ENCODE data around the gene ALDOC.

ALDOC gene

GRCh38 chr17:28548417-28549130 lies 28.1 kb downstream of the ALDOC start:
- no peaks in the 10 kb centered on the region for H3K9me2 ChIP-seq (replicated peaks; ENCODE audit: low read depth, low read length)
- peak overlapping the region; percentile 94 for H3K4me2 ChIP-seq (ENCODE audit: low read depth, low read length, poor library complexity, severe bottlenecking)
- no peaks in the 10 kb centered on the region for H3K9me3 ChIP-seq (ENCODE audit: insufficient read depth, low read depth, low read length)
- no peaks in the 10 kb centered on the region for H3F3A ChIP-seq (ENCODE audit: low read depth)
- H3K27me3 ChIP-seq (ENCODE audit: insufficient read depth, low read length, poor library complexity, severe bottlenecking) = no peaks in the 10 kb centered on the region
- peak overlapping the region; percentile 85 for H3K4me3 ChIP-seq (ENCODE audit: low read length, poor library complexity, severe bottlenecking)
- peak overlapping the region; percentile 75 for H3K9ac ChIP-seq (ENCODE audit: low read depth, low read length, poor library complexity, severe bottlenecking)
- H3K4me1 ChIP-seq (ENCODE audit: insufficient read depth, low read length, poor library complexity, severe bottlenecking) = peaks cover 42% of the 10 kb centered on the region
- H4K20me1 ChIP-seq (ENCODE audit: insufficient read depth, low read length, poor library complexity, severe bottlenecking) = peaks cover 11% of the 10 kb centered on the region
- H2AFZ ChIP-seq (ENCODE audit: low read length) = no peak overlapping the region
- H3K79me2 ChIP-seq (ENCODE audit: insufficient read depth, low read length) = peaks cover 15% of the 10 kb centered on the region
- H3K36me3 ChIP-seq (ENCODE audit: insufficient read depth, low read length) = peaks cover 5% of the 10 kb centered on the region; the same call in 1 of the 2 replicates
- TF ChIP-seq EZH2phosphoT487 (IDR thresholded peaks at IDR 0.05; ENCODE audit: borderline replicate concordance) (no peak), CTCF (conservative IDR thresholded peaks at IDR 0.05; ENCODE audit: low read length) (no peak; the same call in none of the 2 replicates)

- Histone ChIP-seq H3F3A (ENCODE audit: low read depth) (no peaks in the 10 kb centered on the region), H3K4me3 (ENCODE audit: low read length, poor library complexity, severe bottlenecking) (no peak overlapping the region)
These were observed 28.9 kb downstream of the ALDOC start for GRCh38 chr17:28547623-28548416.

GRCh38 chr17:28547096-28547622 lies 29.5 kb downstream of the ALDOC start:
- peaks cover 11% of the 10 kb centered on the region for H4K20me1 ChIP-seq (ENCODE audit: insufficient read depth, low read length, poor library complexity, severe bottlenecking)
- H3K9me2 ChIP-seq (replicated peaks; ENCODE audit: low read depth, low read length) = no peaks in the 10 kb centered on the region
- H3K27me3 ChIP-seq (ENCODE audit: insufficient read depth, low read length, poor library complexity, severe bottlenecking) = no peaks in the 10 kb centered on the region
- no peak overlapping the region for H3K4me2 ChIP-seq (ENCODE audit: low read depth, low read length, poor library complexity, severe bottlenecking)
- no peak for TF ChIP-seq EZH2phosphoT487 (IDR thresholded peaks at IDR 0.05; ENCODE audit: borderline replicate concordance)
- TF ChIP-seq CTCF (conservative IDR thresholded peaks at IDR 0.05; ENCODE audit: low read length) = no peak
- no peaks in the 10 kb centered on the region; the same call in 1 of the 2 replicates for H3K36me3 ChIP-seq (ENCODE audit: insufficient read depth, low read length)
- H3K9ac ChIP-seq (ENCODE audit: low read depth, low read length, poor library complexity, severe bottlenecking) = no peak overlapping the region
- H3K4me3 ChIP-seq (ENCODE audit: low read length, poor library complexity, severe bottlenecking) = no peak overlapping the region
- H3K4me1 ChIP-seq (ENCODE audit: insufficient read depth, low read length, poor library complexity, severe bottlenecking) = peaks cover 37% of the 10 kb centered on the region
- no peaks in the 10 kb centered on the region for H3K9me3 ChIP-seq (ENCODE audit: insufficient read depth, low read depth, low read length)
- no peak overlapping the region for H2AFZ ChIP-seq (ENCODE audit: low read length)
- H3K79me2 ChIP-seq (ENCODE audit: insufficient read depth, low read length) = peaks cover 15% of the 10 kb centered on the region
- H3F3A ChIP-seq (ENCODE audit: low read depth) = no peaks in the 10 kb centered on the region

More at GRCh38 chr17:28547623-28548416, 28.9 kb downstream of the ALDOC start:
- Histone ChIP-seq H4K20me1 (ENCODE audit: insufficient read depth, low read length, poor library complexity, severe bottlenecking) (peaks cover 11% of the 10 kb centered on the region), H3K36me3 (ENCODE audit: insufficient read depth, low read length) (no peaks in the 10 kb centered on the region; the same call in 1 of the 2 replicates), H3K9me3 (ENCODE audit: insufficient read depth, low read depth, low read length) (no peaks in the 10 kb centered on the region), H3K4me2 (ENCODE audit: low read depth, low read length, poor library complexity, severe bottlenecking) (peak overlapping the region; percentile 25), H3K79me2 (ENCODE audit: insufficient read depth, low read length) (peaks cover 15% of the 10 kb centered on the region), H3K4me1 (ENCODE audit: insufficient read depth, low read length, poor library complexity, severe bottlenecking) (peaks cover 39% of the 10 kb centered on the region), H3K27me3 (ENCODE audit: insufficient read depth, low read length, poor library complexity, severe bottlenecking) (no peaks in the 10 kb centered on the region), H2AFZ (ENCODE audit: low read length) (no peak overlapping the region), H3K9me2 (replicated peaks; ENCODE audit: low read depth, low read length) (no peaks in the 10 kb centered on the region), H3K9ac (ENCODE audit: low read depth, low read length, poor library complexity, severe bottlenecking) (no peak overlapping the region)
- no peak for TF ChIP-seq EZH2phosphoT487 (IDR thresholded peaks at IDR 0.05; ENCODE audit: borderline replicate concordance)
- TF ChIP-seq CTCF (conservative IDR thresholded peaks at IDR 0.05; ENCODE audit: low read length) = peak; percentile 98

Measured in Loucy (cell line).